Colonic mucosa (tissue), 4 donors: Measurements from ENCODE around the gene EEF2. TPM values are rescaled to one million over a fixed set of nuclear protein-coding genes. Genes with fewer than 3 reads are reported as not detected.
"Not testable (repeated sequence)": the region's sequence is repeated elsewhere in the genome, so short reads cannot be mapped to it uniquely, and the experiment has no call there.

ENCODE experiments used
- DNase-seq: peaks from one replicate; pipeline ENCODE4 v3.0.0-alpha.2; 2020
- H3K27ac ChIP-seq: fragments of 200-600 bp; one replicate; pipeline ENCODE4 v1.8.0; 2021
- H3K27me3 ChIP-seq: fragments of 200-600 bp; one replicate; pipeline ENCODE4 v1.8.0; 2021
- H3K36me3 ChIP-seq: fragments of 200-600 bp; one replicate; pipeline ENCODE4 v1.8.0; 2021
- H3K4me1 ChIP-seq: fragments of 200-600 bp; one replicate; pipeline ENCODE4 v1.8.0; 2021; ENCODE audit warnings: mild to moderate bottlenecking
- H3K4me3 ChIP-seq: fragments of 200-600 bp; one replicate; pipeline ENCODE4 v1.8.0; 2021
- H3K9ac ChIP-seq, 2 donors: one replicate each; pipeline ENCODE4 v1.7.0; 2013; ENCODE audit warnings: control low read depth in 2 of 2, low read depth in 2 of 2, low read length in 2 of 2
- H3K9me3 ChIP-seq: fragments of 200-600 bp; one replicate; pipeline ENCODE4 v1.8.0; 2021
- CTCF ChIP-seq: fragments of 200-600 bp; IDR thresholded peaks from one replicate; pipeline ENCODE4 v1.8.0; 2022; ENCODE audit warnings: antibody characterized with exemption, mild to moderate bottlenecking
- intact Hi-C: fragments of 100-400 bp; cut with DNase I; formaldehyde crosslinking; loops from one replicate; pipeline ENCODE4 v1.14.1; 2022
- total RNA-seq, 2 donors: library from RNA; stranded (reverse); fragmentation: NEBNext Ultra II Directional in 1 of 2; extraction: Animal tissue kit (Norgen Biotek cat#: 25700) in 1 of 2; gene quantifications; one replicate each; pipeline ENCODE4 v1.2.1, GENCODE V29; 2021
- donor health status: healthy.
- donor health status: DM: no; HTN: no; CAD: no.
- donor health status: DM: no; HTN: no; CAD: no.

The EEF2 gene
- total RNA-seq, 2 donors from 2014 or later, result 2,109 to 2,241 TPM

GRCh38 chr19:3954107-3954506, 31.2 kb downstream of the EEF2 start:
- Histone ChIP-seq H3K9me3 (no peaks in the 10 kb centered on the region), H3K27me3 (no peaks in the 10 kb centered on the region), H3K4me3 (no peak overlapping the region), H3K9ac (no peak overlapping the region), H3K27ac (no peak overlapping the region), H3K4me1 (no peaks in the 10 kb centered on the region), H3K36me3 (peaks cover 12% of the 10 kb centered on the region)
- DNase-seq, result no peak
- intact Hi-C loops, result no loop called here
- no peak for TF ChIP-seq CTCF

- H3K4me3 ChIP-seq, H3K27me3 ChIP-seq, DNase-seq, intact Hi-C loops, H3K9ac ChIP-seq, H3K27ac ChIP-seq, H3K4me1 ChIP-seq, H3K9me3 ChIP-seq, H3K36me3 ChIP-seq: not testable (repeated sequence)
These were observed 32.4 kb downstream of the EEF2 start for GRCh38 chr19:3952755-3953276.

GRCh38 chr19:3950871-3951861, 34.1 kb downstream of the EEF2 start:
- no peaks in the 10 kb centered on the region for H3K4me1 ChIP-seq
- no peak for TF ChIP-seq CTCF

GRCh38 chr19:3949997-3950859, 35.0 kb downstream of the EEF2 start:
- Histone ChIP-seq H3K27ac (no peak overlapping the region), H3K27me3 (no peaks in the 10 kb centered on the region), H3K36me3 (no peaks in the 10 kb centered on the region), H3K9ac (no peak overlapping the region), H3K9me3 (no peaks in the 10 kb centered on the region), H3K4me1 (no peaks in the 10 kb centered on the region), H3K4me3 (no peak overlapping the region)
- no peak for TF ChIP-seq CTCF
- intact Hi-C loops, result no loop called here
- DNase-seq, result no peak

More at GRCh38 chr19:3950871-3951861, 34.1 kb downstream of the EEF2 start:
- Histone ChIP-seq H3K4me3 (no peak overlapping the region), H3K27ac (no peak overlapping the region), H3K36me3 (no peaks in the 10 kb centered on the region), H3K9me3 (no peaks in the 10 kb centered on the region), H3K9ac (no peak overlapping the region), H3K27me3 (no peaks in the 10 kb centered on the region)
- no peak for DNase-seq
- intact Hi-C loops, result no loop called here

GRCh38 chr19:3949294-3949693, 36.0 kb downstream of the EEF2 start:
- no peak for DNase-seq
- no peaks in the 10 kb centered on the region for H3K4me1 ChIP-seq
- H3K27ac ChIP-seq, result no peak overlapping the region
- H3K36me3 ChIP-seq, result no peaks in the 10 kb centered on the region
- no peaks in the 10 kb centered on the region for H3K27me3 ChIP-seq
- TF ChIP-seq CTCF, result no peak
- intact Hi-C loops, result no loop called here
- H3K9ac ChIP-seq, result no peak overlapping the region
- H3K9me3 ChIP-seq, result no peaks in the 10 kb centered on the region
- no peak overlapping the region for H3K4me3 ChIP-seq

GRCh38 chr19:3947316-3947933, 37.8 kb downstream of the EEF2 start:
- DNase-seq, intact Hi-C loops, H3K27me3 ChIP-seq, H3K9me3 ChIP-seq, H3K36me3 ChIP-seq, H3K4me3 ChIP-seq, H3K4me1 ChIP-seq, H3K9ac ChIP-seq, H3K27ac ChIP-seq: not testable (repeated sequence)
